HCT116 (cell line): ENCODE results near the gene PSTPIP2.

Experiments
- CBX3 ChIP-seq: IDR thresholded peaks from 2 replicates; pipeline ENCODE4 v1.6.1; 2012; ENCODE audit warnings: low read depth
- EZH2 ChIP-seq: fragments of 200-600 bp; sonication (generic); IDR thresholded peaks from 2 replicates; pipeline ENCODE4 v1.6.1; 2017; ENCODE audit warnings: antibody characterized with exemption, mixed run types
- EZH2phosphoT487 ChIP-seq: fragments of 200-600 bp; IDR thresholded peaks from 2 replicates; pipeline ENCODE4 v1.6.1; 2018; ENCODE audit warnings: antibody characterized with exemption, borderline replicate concordance
- POLR2A ChIP-seq: IDR thresholded peaks from 2 replicates; pipeline ENCODE4 v1.7.0; 2011; ENCODE audit warnings: borderline replicate concordance; ENCODE audit not compliant: insufficient read depth, insufficient read length; ENCODE audit errors: extremely low read depth
- POLR2AphosphoS5 ChIP-seq: IDR thresholded peaks from 2 replicates; pipeline ENCODE4 v1.6.1; 2011; ENCODE audit warnings: mild to moderate bottlenecking, low read depth, low read length, moderate library complexity
- SP1 ChIP-seq: IDR thresholded peaks from 2 replicates; pipeline ENCODE4 v1.6.1; 2012; ENCODE audit warnings: low read depth
- SRF ChIP-seq: IDR thresholded peaks from 2 replicates; pipeline ENCODE4 v1.6.1; 2012; ENCODE audit warnings: low read depth
- YY1 ChIP-seq: IDR thresholded peaks from 2 replicates; pipeline ENCODE4 v1.6.1; 2011; ENCODE audit warnings: low read length, low read depth, moderate library complexity, mild to moderate bottlenecking; ENCODE audit not compliant: insufficient replicate concordance; ENCODE audit errors: extremely low read depth
- ZNF274 ChIP-seq: fragments of 200-500 bp; sonication (Bioruptor generic); IDR thresholded peaks from 2 replicates; pipeline ENCODE4 v1.6.1; 2014; ENCODE audit warnings: mild to moderate bottlenecking, low read depth, low read length, inconsistent platforms
- TF ChIP-seq, protein P1 (sequence below), 3 experiments: fragments of 200-600 bp in 1 of 3; sonication (generic) in 1 of 3; IDR thresholded peaks in 2 of 3; conservative IDR thresholded peaks in 1 of 3; 2 replicates each; pipeline ENCODE4 v1.5.1; 2012 to 2017; ENCODE audit warnings: low read depth in 2 of 3, low read length in 2 of 3, antibody characterized with exemption in 1 of 3, borderline replicate concordance in 1 of 3, control low read depth in 1 of 3, mild to moderate bottlenecking in 1 of 3, mixed read lengths in 1 of 3, mixed run types in 1 of 3, moderate library complexity in 1 of 3; ENCODE audit not compliant: insufficient read depth in 1 of 3
- TF ChIP-seq, protein P2 (sequence below): IDR thresholded peaks from 2 replicates; pipeline ENCODE4 v1.6.1; 2011; ENCODE audit warnings: mild to moderate bottlenecking, low read length, moderate library complexity; ENCODE audit not compliant: insufficient replicate concordance; ENCODE audit errors: extremely low read depth
- TF ChIP-seq, protein P3 (sequence below): IDR thresholded peaks from 2 replicates; pipeline ENCODE4 v1.6.1; 2012; ENCODE audit warnings: low read depth

DNA sequence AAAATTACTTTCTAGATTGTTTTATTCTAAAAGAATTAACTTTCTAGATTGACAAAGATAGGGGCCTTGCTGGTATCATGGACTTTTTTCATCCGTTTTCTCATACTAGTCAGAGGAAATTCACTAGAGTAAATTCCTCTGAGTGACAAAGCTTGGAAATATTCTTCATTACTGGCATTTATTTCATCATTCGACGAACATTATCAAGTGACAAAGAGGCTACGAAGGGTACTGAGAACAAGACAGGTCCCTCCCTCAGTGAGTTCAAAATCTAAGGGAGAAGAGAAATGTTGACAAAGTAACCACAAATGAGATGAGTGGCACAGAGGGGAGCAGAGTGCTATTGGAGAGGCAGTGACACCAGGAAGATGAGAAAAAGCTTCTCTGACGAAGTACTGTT lies 109.2 kb downstream of the PSTPIP2 start:
- no peak for TF ChIP-seq POLR2A
- TF ChIP-seq SRF = no peak
- no peak for TF ChIP-seq POLR2AphosphoS5
- no peak for TF ChIP-seq SP1
- TF ChIP-seq, protein P1, sequence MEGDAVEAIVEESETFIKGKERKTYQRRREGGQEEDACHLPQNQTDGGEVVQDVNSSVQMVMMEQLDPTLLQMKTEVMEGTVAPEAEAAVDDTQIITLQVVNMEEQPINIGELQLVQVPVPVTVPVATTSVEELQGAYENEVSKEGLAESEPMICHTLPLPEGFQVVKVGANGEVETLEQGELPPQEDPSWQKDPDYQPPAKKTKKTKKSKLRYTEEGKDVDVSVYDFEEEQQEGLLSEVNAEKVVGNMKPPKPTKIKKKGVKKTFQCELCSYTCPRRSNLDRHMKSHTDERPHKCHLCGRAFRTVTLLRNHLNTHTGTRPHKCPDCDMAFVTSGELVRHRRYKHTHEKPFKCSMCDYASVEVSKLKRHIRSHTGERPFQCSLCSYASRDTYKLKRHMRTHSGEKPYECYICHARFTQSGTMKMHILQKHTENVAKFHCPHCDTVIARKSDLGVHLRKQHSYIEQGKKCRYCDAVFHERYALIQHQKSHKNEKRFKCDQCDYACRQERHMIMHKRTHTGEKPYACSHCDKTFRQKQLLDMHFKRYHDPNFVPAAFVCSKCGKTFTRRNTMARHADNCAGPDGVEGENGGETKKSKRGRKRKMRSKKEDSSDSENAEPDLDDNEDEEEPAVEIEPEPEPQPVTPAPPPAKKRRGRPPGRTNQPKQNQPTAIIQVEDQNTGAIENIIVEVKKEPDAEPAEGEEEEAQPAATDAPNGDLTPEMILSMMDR (IDR thresholded peaks at IDR 0.05 in 2 of 3, conservative IDR thresholded peaks at IDR 0.05 in 1 of 3; ENCODE audit: borderline replicate concordance in 1 of 3, insufficient read depth in 1 of 3, low read depth in 2 of 3, low read length in 2 of 3) = no peak
- no peak for TF ChIP-seq CBX3
- TF ChIP-seq ZNF274 = no peak
- TF ChIP-seq, protein P2, sequence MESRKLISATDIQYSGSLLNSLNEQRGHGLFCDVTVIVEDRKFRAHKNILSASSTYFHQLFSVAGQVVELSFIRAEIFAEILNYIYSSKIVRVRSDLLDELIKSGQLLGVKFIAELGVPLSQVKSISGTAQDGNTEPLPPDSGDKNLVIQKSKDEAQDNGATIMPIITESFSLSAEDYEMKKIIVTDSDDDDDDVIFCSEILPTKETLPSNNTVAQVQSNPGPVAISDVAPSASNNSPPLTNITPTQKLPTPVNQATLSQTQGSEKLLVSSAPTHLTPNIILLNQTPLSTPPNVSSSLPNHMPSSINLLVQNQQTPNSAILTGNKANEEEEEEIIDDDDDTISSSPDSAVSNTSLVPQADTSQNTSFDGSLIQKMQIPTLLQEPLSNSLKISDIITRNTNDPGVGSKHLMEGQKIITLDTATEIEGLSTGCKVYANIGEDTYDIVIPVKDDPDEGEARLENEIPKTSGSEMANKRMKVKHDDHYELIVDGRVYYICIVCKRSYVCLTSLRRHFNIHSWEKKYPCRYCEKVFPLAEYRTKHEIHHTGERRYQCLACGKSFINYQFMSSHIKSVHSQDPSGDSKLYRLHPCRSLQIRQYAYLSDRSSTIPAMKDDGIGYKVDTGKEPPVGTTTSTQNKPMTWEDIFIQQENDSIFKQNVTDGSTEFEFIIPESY = no peak
- TF ChIP-seq EZH2 = no peak
- TF ChIP-seq, protein P3, sequence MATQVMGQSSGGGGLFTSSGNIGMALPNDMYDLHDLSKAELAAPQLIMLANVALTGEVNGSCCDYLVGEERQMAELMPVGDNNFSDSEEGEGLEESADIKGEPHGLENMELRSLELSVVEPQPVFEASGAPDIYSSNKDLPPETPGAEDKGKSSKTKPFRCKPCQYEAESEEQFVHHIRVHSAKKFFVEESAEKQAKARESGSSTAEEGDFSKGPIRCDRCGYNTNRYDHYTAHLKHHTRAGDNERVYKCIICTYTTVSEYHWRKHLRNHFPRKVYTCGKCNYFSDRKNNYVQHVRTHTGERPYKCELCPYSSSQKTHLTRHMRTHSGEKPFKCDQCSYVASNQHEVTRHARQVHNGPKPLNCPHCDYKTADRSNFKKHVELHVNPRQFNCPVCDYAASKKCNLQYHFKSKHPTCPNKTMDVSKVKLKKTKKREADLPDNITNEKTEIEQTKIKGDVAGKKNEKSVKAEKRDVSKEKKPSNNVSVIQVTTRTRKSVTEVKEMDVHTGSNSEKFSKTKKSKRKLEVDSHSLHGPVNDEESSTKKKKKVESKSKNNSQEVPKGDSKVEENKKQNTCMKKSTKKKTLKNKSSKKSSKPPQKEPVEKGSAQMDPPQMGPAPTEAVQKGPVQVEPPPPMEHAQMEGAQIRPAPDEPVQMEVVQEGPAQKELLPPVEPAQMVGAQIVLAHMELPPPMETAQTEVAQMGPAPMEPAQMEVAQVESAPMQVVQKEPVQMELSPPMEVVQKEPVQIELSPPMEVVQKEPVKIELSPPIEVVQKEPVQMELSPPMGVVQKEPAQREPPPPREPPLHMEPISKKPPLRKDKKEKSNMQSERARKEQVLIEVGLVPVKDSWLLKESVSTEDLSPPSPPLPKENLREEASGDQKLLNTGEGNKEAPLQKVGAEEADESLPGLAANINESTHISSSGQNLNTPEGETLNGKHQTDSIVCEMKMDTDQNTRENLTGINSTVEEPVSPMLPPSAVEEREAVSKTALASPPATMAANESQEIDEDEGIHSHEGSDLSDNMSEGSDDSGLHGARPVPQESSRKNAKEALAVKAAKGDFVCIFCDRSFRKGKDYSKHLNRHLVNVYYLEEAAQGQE = no peak
- TF ChIP-seq EZH2phosphoT487 = no peak
- TF ChIP-seq YY1 = no peak
